IPS-18c (cell line): ENCODE results near the gene SYT14.
"Not testable (repeated sequence)": the region's sequence is repeated elsewhere in the genome, so short reads cannot be mapped to it uniquely, and the experiment has no call there.

ENCODE experiments used
- H3K4me3 ChIP-seq: 2 replicates; pipeline ENCODE4 v1.7.0; 2013; ENCODE audit warnings: low read depth, mild to moderate bottlenecking, low read length, moderate library complexity; ENCODE audit not compliant: insufficient read depth
- H3K9me3 ChIP-seq: one replicate; pipeline ENCODE4 v1.6.1; 2013; ENCODE audit warnings: mild to moderate bottlenecking, low read length, moderate library complexity; ENCODE audit not compliant: control insufficient read depth, insufficient read depth

SYT14 gene

GRCh38 chr1:210072129-210072528, 134.1 kb downstream of the SYT14 start:
- H3K9me3 ChIP-seq: no peaks in the 10 kb centered on the region
- no peak overlapping the region for H3K4me3 ChIP-seq

GRCh38 chr1:210072896-210073504, 135.0 kb downstream of the SYT14 start:
- Histone ChIP-seq H3K4me3 (no peak overlapping the region), H3K9me3 (no peaks in the 10 kb centered on the region)

GRCh38 chr1:210074904-210075303, 136.9 kb downstream of the SYT14 start:
- Histone ChIP-seq H3K9me3 (no peaks in the 10 kb centered on the region), H3K4me3 (no peak overlapping the region)

GRCh38 chr1:210076620-210077019, 138.6 kb downstream of the SYT14 start:
- Histone ChIP-seq H3K4me3 (no peak overlapping the region), H3K9me3 (no peaks in the 10 kb centered on the region)

- Histone ChIP-seq H3K4me3 (no peak overlapping the region), H3K9me3 (no peaks in the 10 kb centered on the region)
Observed at GRCh38 chr1:210081494-210081893, 143.5 kb downstream of the SYT14 start.

- Histone ChIP-seq H3K9me3 (no peaks in the 10 kb centered on the region), H3K4me3 (no peak overlapping the region)
Observed at GRCh38 chr1:210085359-210085758, 147.3 kb downstream of the SYT14 start.

GRCh38 chr1:210087058-210087457, 149.0 kb downstream of the SYT14 start:
- no peak overlapping the region for H3K4me3 ChIP-seq
- H3K9me3 ChIP-seq: no peaks in the 10 kb centered on the region

- no peaks in the 10 kb centered on the region for H3K9me3 ChIP-seq
- no peak overlapping the region for H3K4me3 ChIP-seq
Observed at GRCh38 chr1:210089855-210090254, 151.8 kb downstream of the SYT14 start.

- no peak overlapping the region for H3K4me3 ChIP-seq
- no peaks in the 10 kb centered on the region for H3K9me3 ChIP-seq
Observed at GRCh38 chr1:210092366-210092765, 154.3 kb downstream of the SYT14 start.

- Histone ChIP-seq H3K4me3 (no peak overlapping the region), H3K9me3 (no peaks in the 10 kb centered on the region)
Observed at GRCh38 chr1:210093461-210093860, 155.4 kb downstream of the SYT14 start.

- H3K4me3 ChIP-seq: no peak overlapping the region
- no peaks in the 10 kb centered on the region for H3K9me3 ChIP-seq
Observed at GRCh38 chr1:210098356-210098755, 160.3 kb downstream of the SYT14 start.

- no peak overlapping the region for H3K4me3 ChIP-seq
- H3K9me3 ChIP-seq: no peaks in the 10 kb centered on the region
Observed at GRCh38 chr1:210099921-210100320, 161.9 kb downstream of the SYT14 start.

- no peaks in the 10 kb centered on the region for H3K9me3 ChIP-seq
- no peak overlapping the region for H3K4me3 ChIP-seq
Observed at GRCh38 chr1:210104103-210104502, 166.1 kb downstream of the SYT14 start.

GRCh38 chr1:210112906-210113305, 174.9 kb downstream of the SYT14 start:
- H3K4me3 ChIP-seq: not testable (repeated sequence)

GRCh38 chr1:210117198-210117597, 179.2 kb downstream of the SYT14 start:
- H3K4me3 ChIP-seq: no peak overlapping the region
- no peaks in the 10 kb centered on the region for H3K9me3 ChIP-seq

More at GRCh38 chr1:210112906-210113305, 174.9 kb downstream of the SYT14 start:
- not testable (repeated sequence) for H3K9me3 ChIP-seq

GRCh38 chr1:210117681-210118170, 179.7 kb downstream of the SYT14 start:
- Histone ChIP-seq H3K4me3 (no peak overlapping the region), H3K9me3 (no peaks in the 10 kb centered on the region)

- H3K4me3 ChIP-seq: no peak overlapping the region
- H3K9me3 ChIP-seq: no peaks in the 10 kb centered on the region
Observed at GRCh38 chr1:210123383-210123782, 185.4 kb downstream of the SYT14 start.

- no peak overlapping the region for H3K4me3 ChIP-seq
- no peaks in the 10 kb centered on the region for H3K9me3 ChIP-seq
Observed at GRCh38 chr1:210123924-210124589, 186.0 kb downstream of the SYT14 start.

GRCh38 chr1:210124736-210125135, 186.7 kb downstream of the SYT14 start:
- Histone ChIP-seq H3K9me3 (no peaks in the 10 kb centered on the region), H3K4me3 (no peak overlapping the region)
